GM12864 (cell line): ENCODE measurements around the gene CERK.
"Not testable (repeated sequence)": the region's sequence is repeated elsewhere in the genome, so short reads cannot be mapped to it uniquely, and the experiment has no call there.

Experiments
- DNase-seq: peaks from one replicate; pipeline ENCODE4 v3.0.0-alpha.2; 2011; ENCODE audit warnings: low read depth
- H3K4me3 ChIP-seq: 2 replicates; pipeline ENCODE4 v1.5.1; 2011; ENCODE audit warnings: mild to moderate bottlenecking, low read depth, low read length, control low read depth
- TF ChIP-seq, protein P1 (sequence below): IDR thresholded peaks from 2 replicates; pipeline ENCODE4 v1.5.1; 2011; ENCODE audit warnings: low read depth, mild to moderate bottlenecking, moderate library complexity, low read length, control low read depth, inconsistent platforms; ENCODE audit errors: missing control alignments

The CERK gene

GRCh38 chr22:46737976-46738646 lies at the start of gene CERK:
TSS of gene CERK (minus strand) at chr22:46738252. CDS start at chr22:46738148, 104 bp downstream.
- no peak for DNase-seq
- peak within 1 kb of the TSS; percentile 71 for H3K4me3 ChIP-seq
- TF ChIP-seq, protein P1, sequence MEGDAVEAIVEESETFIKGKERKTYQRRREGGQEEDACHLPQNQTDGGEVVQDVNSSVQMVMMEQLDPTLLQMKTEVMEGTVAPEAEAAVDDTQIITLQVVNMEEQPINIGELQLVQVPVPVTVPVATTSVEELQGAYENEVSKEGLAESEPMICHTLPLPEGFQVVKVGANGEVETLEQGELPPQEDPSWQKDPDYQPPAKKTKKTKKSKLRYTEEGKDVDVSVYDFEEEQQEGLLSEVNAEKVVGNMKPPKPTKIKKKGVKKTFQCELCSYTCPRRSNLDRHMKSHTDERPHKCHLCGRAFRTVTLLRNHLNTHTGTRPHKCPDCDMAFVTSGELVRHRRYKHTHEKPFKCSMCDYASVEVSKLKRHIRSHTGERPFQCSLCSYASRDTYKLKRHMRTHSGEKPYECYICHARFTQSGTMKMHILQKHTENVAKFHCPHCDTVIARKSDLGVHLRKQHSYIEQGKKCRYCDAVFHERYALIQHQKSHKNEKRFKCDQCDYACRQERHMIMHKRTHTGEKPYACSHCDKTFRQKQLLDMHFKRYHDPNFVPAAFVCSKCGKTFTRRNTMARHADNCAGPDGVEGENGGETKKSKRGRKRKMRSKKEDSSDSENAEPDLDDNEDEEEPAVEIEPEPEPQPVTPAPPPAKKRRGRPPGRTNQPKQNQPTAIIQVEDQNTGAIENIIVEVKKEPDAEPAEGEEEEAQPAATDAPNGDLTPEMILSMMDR = no peak

- no peak overlapping the region for H3K4me3 ChIP-seq
- TF ChIP-seq, protein P1 = no peak
- DNase-seq = no peak
Observed at GRCh38 chr22:46783721-46784120, 45.7 kb upstream of the CERK start.

DNA sequence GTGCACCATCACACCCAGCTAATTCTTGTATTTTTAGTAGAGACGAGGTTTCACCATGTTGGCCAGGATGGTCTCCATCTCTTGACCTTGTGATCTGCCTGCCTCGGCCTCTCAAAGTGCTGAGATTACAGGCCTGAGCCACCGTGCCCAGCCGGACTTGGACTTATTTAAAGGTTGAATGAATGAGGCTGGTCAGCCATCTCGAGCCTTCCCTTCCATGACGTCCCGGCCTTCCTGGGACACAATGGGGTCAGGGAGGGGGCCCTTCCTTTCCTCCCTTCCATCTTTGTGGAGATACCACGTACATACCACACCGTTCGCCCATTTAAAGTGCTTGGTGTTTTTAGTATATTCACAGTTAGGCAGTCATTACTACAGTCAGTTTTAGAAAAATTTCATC lies 44.1 kb upstream of the CERK start:
- not testable (repeated sequence) for DNase-seq, H3K4me3 ChIP-seq

DNA sequence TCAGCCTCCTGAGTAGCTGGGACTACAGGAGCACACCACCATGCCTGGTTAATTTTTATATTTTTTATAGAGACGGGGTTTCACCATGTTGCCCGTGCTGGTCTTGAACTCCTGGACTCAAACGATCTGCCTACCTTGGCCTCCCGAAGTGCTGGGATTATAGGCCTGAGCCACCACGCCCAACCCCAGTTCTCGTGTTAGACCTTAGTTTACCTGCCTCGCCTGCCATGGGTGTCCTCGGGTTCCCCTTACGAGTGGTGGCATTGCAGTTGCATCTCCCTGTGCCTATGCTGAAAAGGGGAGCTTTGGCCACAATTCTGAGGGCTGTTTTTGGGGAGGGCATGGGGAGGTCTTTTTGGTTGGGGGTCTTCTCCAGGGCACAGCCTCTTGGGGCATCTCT lies 43.2 kb upstream of the CERK start:
- TF ChIP-seq, protein P1 = no peak
- DNase-seq = no peak
- no peak overlapping the region for H3K4me3 ChIP-seq

GRCh38 chr22:46780453-46780852 lies 42.4 kb upstream of the CERK start:
- H3K4me3 ChIP-seq = no peak overlapping the region
- TF ChIP-seq, protein P1 = no peak
- DNase-seq = no peak

DNA sequence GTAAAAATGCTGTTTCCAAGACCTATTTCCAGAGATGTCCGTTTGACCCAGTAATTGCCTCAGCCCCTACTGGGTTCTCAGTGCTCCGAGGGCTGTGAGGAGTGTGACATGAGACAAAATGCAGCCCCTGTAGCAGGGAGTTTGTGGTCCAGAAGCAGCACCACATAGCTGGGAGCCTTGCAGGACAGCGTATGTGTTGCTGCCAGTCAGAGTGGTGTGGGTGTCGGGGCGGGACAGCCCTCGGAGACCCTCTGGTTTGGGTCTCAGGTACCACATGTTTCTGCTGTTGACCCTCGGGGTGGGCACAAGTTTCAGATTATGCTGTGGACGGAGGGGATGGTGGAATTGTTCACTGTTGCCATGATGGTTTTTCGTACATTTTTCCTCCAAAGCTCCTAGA lies 41.6 kb upstream of the CERK start:
- TF ChIP-seq, protein P1 = no peak
- H3K4me3 ChIP-seq = no peak overlapping the region
- no peak for DNase-seq

- no peak overlapping the region for H3K4me3 ChIP-seq
- no peak for DNase-seq
- TF ChIP-seq, protein P1 = no peak
Observed at GRCh38 chr22:46779023-46779422, 41.0 kb upstream of the CERK start.

DNA sequence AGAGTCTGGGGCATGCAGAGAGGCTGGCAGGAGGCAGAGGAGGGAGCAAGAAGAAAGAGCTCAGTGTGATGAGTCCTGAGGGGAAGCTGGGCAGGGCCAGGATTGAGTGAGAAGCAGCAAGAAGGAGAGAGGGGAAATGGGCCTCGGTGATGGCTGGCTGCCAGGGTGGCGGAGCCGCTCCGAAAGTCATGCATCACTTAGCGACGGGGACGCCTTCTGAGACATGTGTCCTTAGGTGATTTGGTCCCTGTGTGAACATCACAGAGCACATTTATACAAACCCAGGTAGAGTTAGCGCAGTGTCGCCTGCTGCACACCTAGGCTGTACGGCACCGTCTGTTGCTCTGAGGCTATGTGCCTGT lies 39.5 kb upstream of the CERK start:
- TF ChIP-seq, protein P1 = no peak
- DNase-seq = no peak
- peak overlapping the region; percentile 47 for H3K4me3 ChIP-seq
